Measurements from ENCODE around the gene IGHMBP2. TPM values are rescaled to one million over a fixed set of nuclear protein-coding genes. Genes with fewer than 3 reads are reported as not detected.

Gene IGHMBP2
- total RNA-seq, 6 experiments from 2014 or later, result 11.9 to 15.4 (median 14.1) TPM

DNA sequence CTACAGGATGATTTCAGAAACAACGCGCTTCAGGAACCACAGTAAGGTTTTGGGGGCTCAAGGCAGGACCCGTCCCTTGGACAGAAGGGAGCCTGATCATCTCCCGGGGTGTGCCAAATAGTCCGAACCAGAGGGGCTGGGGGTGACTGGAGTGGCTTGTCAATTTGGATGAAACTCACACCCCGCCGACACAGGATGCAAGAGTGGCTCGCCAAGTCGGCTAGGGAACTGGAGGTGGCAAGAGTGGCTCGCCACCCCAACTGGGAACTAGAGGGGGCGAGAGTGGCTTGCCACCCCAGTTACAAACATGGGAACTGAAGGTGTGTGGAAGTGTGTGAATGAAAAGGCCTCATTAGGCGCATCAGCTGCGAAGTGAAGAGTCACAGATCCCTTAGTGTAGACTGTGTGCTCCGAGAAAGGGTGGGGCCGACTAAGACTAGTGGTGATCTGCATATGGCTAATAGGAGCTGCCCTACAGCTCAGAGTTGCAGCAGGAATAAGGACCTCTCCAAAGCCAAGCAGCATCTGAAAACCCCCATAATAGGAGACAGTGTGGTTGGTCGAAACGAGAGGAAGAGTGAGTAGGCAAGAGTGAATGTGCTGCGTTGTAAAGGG lies 35.4 kb upstream of the IGHMBP2 start:
- H3K9me3 Mint-ChIP-seq, result peaks cover 9% of the 10 kb centered on the region
- H3K27me3 Mint-ChIP-seq (ENCODE audit: insufficient read depth), result peaks cover 8% of the 10 kb centered on the region
- no peak overlapping the region for H3K4me3 Mint-ChIP-seq
- H3K36me3 Mint-ChIP-seq (ENCODE audit: low read depth), result peaks cover 8% of the 10 kb centered on the region; the same call in 1 of the 2 replicates
- TF ChIP-seq, protein P1, sequence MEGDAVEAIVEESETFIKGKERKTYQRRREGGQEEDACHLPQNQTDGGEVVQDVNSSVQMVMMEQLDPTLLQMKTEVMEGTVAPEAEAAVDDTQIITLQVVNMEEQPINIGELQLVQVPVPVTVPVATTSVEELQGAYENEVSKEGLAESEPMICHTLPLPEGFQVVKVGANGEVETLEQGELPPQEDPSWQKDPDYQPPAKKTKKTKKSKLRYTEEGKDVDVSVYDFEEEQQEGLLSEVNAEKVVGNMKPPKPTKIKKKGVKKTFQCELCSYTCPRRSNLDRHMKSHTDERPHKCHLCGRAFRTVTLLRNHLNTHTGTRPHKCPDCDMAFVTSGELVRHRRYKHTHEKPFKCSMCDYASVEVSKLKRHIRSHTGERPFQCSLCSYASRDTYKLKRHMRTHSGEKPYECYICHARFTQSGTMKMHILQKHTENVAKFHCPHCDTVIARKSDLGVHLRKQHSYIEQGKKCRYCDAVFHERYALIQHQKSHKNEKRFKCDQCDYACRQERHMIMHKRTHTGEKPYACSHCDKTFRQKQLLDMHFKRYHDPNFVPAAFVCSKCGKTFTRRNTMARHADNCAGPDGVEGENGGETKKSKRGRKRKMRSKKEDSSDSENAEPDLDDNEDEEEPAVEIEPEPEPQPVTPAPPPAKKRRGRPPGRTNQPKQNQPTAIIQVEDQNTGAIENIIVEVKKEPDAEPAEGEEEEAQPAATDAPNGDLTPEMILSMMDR (IDR thresholded peaks at IDR 0.05), result no peak
- H3K4me1 Mint-ChIP-seq (ENCODE audit: low read depth), result peaks cover 32% of the 10 kb centered on the region
- no peak for DNase-seq
- H3K27ac Mint-ChIP-seq, result no peak overlapping the region

DNA sequence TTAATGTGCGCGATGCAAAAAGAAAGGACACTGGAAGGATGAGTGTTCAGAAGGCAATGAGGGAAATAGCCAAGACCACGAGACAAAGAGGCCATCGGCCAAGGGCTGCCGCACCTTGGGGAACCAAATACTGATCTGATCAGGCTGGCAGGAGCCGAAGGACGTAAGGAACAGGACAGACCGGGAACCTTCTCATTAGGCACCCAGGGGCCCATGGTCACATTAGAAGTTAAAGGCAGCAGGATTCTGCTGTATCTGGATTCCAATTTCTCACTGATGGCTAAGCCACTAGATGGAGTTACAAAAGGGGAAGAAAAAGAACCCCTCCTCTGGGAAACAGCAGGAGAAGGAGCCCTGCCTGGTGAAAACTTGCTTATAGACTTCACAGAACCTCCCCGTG lies 33.2 kb upstream of the IGHMBP2 start:
- Mint-ChIP-seq H3K27me3 (ENCODE audit: insufficient read depth) (peaks cover 9% of the 10 kb centered on the region), H3K4me3 (peak overlapping the region; percentile 85), H3K4me1 (ENCODE audit: low read depth) (peaks cover 33% of the 10 kb centered on the region), H3K27ac (no peak overlapping the region; the same call in 1 of the 2 replicates), H3K36me3 (ENCODE audit: low read depth) (no peaks in the 10 kb centered on the region), H3K9me3 (no peaks in the 10 kb centered on the region)
- TF ChIP-seq, protein P1 (IDR thresholded peaks at IDR 0.05), result peak; percentile 25; the same call in 1 of the 2 replicates
- DNase-seq, result no peak

DNA sequence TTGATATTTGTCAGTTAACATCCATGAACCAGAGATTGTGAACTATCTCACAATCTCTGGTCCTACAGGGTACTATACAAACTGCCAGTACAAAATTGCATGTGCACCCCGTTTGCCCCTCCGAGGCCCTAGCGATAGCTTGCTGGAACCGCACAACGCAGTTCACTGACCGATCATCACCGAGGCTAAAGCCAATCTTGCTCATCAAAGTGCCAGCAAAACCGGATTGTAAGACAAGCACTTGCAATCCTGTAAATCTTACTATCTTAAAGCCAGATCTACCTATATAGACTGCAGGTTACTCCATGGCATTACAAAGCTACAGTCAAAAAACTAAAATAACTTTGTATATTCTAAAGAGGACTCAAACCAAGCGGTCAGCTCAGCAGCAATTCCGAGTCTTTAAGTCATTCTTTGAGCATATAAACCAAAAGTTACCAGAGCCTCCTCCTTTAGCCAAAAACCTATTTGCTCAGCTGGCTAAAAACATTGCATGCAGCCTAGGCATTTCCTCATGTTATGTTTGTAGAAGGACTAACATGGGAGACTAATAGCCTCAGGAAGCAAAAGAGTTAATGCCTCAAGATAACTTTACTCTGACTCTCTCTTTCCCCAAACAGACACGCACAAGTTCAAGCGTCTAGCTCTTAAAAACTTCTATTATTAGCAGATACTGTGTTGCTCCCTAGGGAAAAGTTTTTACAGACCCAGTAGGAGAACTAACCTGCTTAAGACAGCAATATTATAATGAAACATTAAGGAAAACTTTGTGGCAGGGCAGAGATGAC lies 31.3 kb upstream of the IGHMBP2 start:
- peaks cover 7% of the 10 kb centered on the region for H3K27me3 Mint-ChIP-seq (ENCODE audit: insufficient read depth)
- H3K27ac Mint-ChIP-seq, result no peak overlapping the region
- no peak overlapping the region for H3K4me3 Mint-ChIP-seq
- peak; percentile 26 for DNase-seq
- no peaks in the 10 kb centered on the region for H3K9me3 Mint-ChIP-seq
- no peaks in the 10 kb centered on the region for H3K36me3 Mint-ChIP-seq (ENCODE audit: low read depth)
- TF ChIP-seq, protein P1 (IDR thresholded peaks at IDR 0.05), result no peak
- H3K4me1 Mint-ChIP-seq (ENCODE audit: low read depth), result peaks cover 33% of the 10 kb centered on the region

DNA sequence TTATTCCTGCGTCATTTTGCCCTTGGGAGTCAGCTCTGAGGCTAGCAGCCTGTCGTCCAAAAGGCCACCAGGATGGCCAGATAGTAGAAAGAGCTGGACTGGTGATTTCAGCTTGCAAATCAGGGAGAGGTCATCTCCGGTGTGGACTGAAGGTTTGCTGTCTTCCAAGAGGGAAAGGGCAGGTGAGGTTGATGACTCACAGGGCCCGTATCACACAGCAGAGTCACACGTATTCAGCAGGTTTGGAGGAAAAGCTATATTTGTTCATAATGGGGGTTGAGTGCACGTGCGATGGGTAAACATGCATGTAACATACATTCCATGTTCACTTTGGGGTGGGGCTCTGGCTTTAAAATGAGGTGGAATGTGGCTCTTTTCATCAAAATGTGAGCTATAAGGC lies 25.7 kb upstream of the IGHMBP2 start:
- TF ChIP-seq, protein P1 (IDR thresholded peaks at IDR 0.05), result no peak
- Mint-ChIP-seq H3K36me3 (ENCODE audit: low read depth) (peaks cover 4% of the 10 kb centered on the region; the same call in 1 of the 2 replicates), H3K27ac (no peak overlapping the region), H3K4me3 (no peak overlapping the region), H3K4me1 (ENCODE audit: low read depth) (peaks cover 4% of the 10 kb centered on the region), H3K27me3 (ENCODE audit: insufficient read depth) (peaks cover 6% of the 10 kb centered on the region), H3K9me3 (no peaks in the 10 kb centered on the region)
- no peak for DNase-seq

DNA sequence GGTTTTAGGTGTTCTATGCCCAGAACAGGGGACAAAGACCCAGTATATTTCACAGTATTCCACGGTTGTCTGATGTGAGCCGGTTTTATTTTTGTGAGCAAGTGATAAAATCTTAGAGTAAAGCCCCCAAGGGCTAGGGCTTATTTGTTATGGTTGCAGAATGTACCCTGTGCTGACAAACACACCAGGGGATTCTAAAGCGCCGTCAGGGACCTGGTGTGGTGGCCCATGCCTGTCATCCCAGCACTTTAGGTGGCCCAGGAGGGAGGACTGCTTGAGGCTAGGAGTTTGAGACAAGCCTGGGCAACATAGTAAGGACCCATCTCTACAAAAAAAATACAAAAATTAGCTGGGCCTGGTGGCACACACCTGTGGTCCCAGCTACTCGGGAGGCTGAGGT lies 22.8 kb upstream of the IGHMBP2 start:
- Mint-ChIP-seq H3K9me3 (no peaks in the 10 kb centered on the region), H3K4me1 (ENCODE audit: low read depth) (no peaks in the 10 kb centered on the region), H3K27ac (no peak overlapping the region), H3K27me3 (ENCODE audit: insufficient read depth) (peaks cover 6% of the 10 kb centered on the region; the same call in 1 of the 2 replicates), H3K36me3 (ENCODE audit: low read depth) (peaks cover 8% of the 10 kb centered on the region; the same call in 1 of the 2 replicates), H3K4me3 (no peak overlapping the region)
- TF ChIP-seq, protein P1 (IDR thresholded peaks at IDR 0.05), result no peak
- DNase-seq, result no peak
